Measurements from ENCODE around the gene IKZF2.

- TF ChIP-seq CTCF (IDR thresholded peaks at IDR 0.05; ENCODE audit: insufficient read depth, low read length): no peak
- no peak for TF ChIP-seq SPI1 (IDR thresholded peaks at IDR 0.05; ENCODE audit: borderline replicate concordance, low read depth)
These were observed 198.1 kb downstream of the IKZF2 start for GRCh38 chr2:212953170-212953920.

Measured in HL-60 (cell line).